ENCODE data around the gene CCNQ. TPM values are rescaled to one million over a fixed set of nuclear protein-coding genes. Genes with fewer than 3 reads are reported as not detected.

The CCNQ gene
- total and polyA plus RNA-seq, 3 donors from 2014 or later, result 19.6 to 27.6 (median 26.9) TPM

DNA sequence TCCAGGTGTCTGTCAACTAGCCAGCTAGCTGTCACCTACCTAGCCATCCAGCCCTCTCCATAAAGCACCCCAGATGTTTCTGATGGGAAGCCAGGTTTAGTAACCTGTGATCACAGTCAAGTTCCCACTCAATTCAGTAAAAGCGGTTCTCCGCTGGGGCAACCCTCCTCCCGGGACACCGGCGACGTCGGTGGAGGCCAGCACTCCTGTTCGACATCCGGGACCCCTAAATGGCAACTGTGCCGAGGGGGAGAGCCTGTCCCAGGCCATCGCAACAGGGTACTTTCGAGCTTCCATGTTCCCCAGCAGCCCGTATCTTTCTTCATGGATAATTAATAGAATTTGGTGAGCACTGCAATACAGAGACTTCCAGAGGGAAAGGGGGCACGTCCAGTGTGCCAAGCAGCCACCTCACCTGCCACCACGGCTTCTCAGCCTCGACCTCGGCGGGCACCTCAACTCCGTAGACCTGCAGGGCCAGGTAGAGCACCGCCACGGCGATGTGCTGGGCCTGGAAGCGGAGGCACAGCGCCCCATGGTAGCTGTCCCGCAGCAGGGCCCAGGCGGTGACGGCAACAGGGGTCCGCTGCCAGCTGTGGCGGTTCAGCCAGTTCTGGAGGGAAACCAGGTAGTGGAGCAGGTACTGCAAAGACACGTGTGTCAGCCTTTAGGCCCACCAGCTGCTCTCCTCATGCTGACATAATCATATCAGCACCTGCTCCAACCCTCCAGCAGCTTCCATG is 6.7 kb downstream of the CCNQ start:
- TF ChIP-seq, protein P1, sequence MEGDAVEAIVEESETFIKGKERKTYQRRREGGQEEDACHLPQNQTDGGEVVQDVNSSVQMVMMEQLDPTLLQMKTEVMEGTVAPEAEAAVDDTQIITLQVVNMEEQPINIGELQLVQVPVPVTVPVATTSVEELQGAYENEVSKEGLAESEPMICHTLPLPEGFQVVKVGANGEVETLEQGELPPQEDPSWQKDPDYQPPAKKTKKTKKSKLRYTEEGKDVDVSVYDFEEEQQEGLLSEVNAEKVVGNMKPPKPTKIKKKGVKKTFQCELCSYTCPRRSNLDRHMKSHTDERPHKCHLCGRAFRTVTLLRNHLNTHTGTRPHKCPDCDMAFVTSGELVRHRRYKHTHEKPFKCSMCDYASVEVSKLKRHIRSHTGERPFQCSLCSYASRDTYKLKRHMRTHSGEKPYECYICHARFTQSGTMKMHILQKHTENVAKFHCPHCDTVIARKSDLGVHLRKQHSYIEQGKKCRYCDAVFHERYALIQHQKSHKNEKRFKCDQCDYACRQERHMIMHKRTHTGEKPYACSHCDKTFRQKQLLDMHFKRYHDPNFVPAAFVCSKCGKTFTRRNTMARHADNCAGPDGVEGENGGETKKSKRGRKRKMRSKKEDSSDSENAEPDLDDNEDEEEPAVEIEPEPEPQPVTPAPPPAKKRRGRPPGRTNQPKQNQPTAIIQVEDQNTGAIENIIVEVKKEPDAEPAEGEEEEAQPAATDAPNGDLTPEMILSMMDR (IDR thresholded peaks at IDR 0.05), result no peak
- Histone ChIP-seq H3K27me3 (no peaks in the 10 kb centered on the region), H3K36me3 (ENCODE audit: low read depth, missing control alignments) (no peaks in the 10 kb centered on the region), H3K9me3 (no peaks in the 10 kb centered on the region), H3K4me3 (no peak overlapping the region), H3K4me1 (no peaks in the 10 kb centered on the region), H3K27ac (no peak overlapping the region)
- DNase-seq, result no peak
- intact Hi-C loops (cut with DNase I; ENCODE audit: low total_unique reads), result no loop called here
- 96% methylated on average over 30 of the region's 30 CpGs; no CpG with 5 or more reads in 1 of the 2 donors for WGBS, 2 donors

DNA sequence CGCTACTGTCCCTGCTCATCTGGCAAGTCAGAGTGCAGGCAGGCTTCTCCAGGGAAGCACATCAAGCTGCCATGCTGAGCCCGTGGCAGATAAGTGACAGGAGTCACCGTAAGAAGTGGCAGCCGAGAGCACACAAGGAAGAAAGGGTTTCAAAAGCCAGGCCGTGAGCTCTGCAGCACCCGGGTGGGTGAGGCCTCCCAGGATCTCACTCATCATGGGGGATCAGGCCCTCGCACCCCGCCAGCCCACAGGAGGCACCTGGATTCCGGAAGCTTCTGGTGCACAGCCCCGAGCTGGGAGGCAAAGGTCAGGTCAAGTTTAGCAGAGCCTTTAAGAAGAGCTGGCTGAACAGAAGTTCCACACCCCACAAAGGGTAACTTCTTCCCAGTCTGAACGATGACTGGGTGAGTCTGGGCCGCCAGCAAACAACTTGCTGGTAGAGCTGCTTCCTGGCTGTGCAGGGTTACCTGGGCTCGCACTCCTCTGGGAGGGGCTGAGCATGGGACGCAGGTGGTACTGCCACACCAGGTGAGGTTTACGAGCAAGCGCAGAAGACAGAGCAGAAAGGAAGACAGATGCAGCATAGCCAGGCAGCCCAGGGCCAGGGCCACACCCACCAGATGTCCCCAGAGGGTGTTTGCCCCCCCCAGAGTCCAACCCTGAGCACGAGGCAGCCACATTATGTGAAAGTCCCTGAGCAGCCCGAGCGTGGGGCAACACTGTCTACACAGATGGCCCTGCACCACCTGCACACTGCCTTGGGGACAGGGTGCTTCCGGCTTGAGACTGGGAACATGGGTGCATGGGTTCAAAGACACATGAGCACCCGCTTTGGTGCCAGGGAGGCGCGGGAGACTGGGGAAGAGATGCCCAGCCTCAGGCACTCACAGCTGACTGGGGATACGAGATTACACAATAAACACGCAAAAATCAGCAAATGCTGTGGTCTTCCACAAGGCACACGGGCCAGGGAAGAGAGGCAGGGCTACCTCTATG is 7.7 kb downstream of the CCNQ start:
- Histone ChIP-seq H3K27me3 (no peaks in the 10 kb centered on the region), H3K36me3 (ENCODE audit: low read depth, missing control alignments) (no peaks in the 10 kb centered on the region), H3K4me1 (no peaks in the 10 kb centered on the region), H3K4me3 (no peak overlapping the region), H3K27ac (no peak overlapping the region), H3K9me3 (no peaks in the 10 kb centered on the region)
- TF ChIP-seq, protein P1 (IDR thresholded peaks at IDR 0.05), result no peak
- TF ChIP-seq POLR2A (IDR thresholded peaks at IDR 0.05), result no peak
- DNase-seq, result no peak
- 85 to 93% methylated on average over 5 to 24 of the region's 26 CpGs for WGBS, 2 donors
- intact Hi-C loops (cut with DNase I; ENCODE audit: low total_unique reads), result no loop called here

DNA sequence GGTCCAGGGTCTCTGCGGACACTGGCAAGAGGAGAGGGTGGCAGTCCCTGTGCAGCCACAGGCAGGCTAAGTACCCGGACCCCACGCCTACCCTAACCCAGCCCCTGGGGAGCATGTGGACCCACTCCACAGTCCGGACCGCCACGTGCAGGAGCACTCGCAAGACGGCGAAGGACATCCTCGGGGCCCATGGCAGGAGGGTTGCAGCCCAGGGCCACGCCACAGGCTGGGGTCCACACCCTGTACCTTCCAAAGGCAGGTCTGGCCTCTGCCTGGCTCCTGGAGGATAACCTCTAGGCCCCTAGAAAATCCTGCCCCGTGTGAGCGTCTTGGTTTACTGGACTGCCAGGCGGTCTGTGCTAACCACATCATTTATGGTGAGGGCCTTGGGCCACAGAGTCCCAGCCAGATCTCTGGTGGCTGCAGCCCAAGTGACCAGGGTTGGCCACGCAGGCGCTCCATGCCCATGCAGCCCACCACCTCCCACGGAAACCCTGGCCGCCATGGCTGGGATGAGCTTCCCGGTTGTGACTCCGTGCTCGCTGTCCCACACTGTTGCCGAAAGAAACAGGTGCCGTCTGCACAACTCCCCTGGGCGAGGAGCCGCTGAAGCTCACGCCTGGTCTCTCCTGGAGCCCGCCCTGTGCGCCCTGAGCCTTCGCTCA is 10.0 kb downstream of the CCNQ start:
- H3K36me3 ChIP-seq (ENCODE audit: low read depth, missing control alignments), result no peaks in the 10 kb centered on the region
- intact Hi-C loops (cut with DNase I; ENCODE audit: low total_unique reads), result no loop called here

DNA sequence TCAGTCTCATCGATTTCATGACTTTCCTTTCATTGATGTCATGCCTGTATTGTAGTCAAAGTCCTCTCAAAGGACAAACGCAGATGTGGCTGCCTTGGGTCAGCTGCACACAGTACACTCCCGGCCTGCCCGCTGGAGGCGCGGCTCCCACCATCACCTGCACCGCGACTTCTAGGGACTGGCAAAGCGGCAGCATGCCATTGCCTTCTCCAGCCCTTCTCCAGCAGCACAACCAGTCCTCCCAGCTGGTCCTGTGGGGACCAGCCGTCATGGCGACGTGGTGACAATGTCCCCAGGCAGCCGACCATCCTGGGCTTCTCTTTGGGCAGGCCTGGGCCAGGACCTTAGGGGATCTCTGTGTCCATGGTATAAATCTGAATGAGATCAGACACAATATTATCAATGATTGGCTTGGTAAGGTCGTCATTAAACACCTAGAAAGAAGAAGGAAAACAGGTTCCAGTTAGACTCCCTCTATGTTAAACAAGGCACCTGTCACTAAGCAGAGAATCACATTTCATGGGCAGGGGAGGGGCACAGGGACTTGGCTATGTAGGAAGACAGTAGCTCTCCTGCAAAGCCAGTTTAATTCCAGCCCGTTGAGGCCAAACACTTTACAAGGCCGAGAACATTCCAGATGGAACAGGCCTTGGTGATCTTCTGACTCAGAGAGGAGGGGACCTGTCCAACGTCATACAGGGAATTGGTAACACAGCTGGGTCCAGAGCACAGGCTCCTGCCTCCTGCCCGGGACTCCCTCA is 10.7 kb downstream of the CCNQ start:
- TF ChIP-seq, protein P1 (IDR thresholded peaks at IDR 0.05), result no peak
- no peak for TF ChIP-seq POLR2A (IDR thresholded peaks at IDR 0.05)

More for the DNA sequence above, 10.0 kb downstream of the CCNQ start:
- H3K9me3 ChIP-seq, result no peaks in the 10 kb centered on the region
- no peak for TF ChIP-seq POLR2A (IDR thresholded peaks at IDR 0.05)
- TF ChIP-seq, protein P1 (IDR thresholded peaks at IDR 0.05), result no peak
- H3K4me3 ChIP-seq, result no peak overlapping the region
- WGBS, 2 donors, result 95% methylated on average over 13 of the region's 29 CpGs; no CpG with 5 or more reads in 1 of the 2 donors
- no peaks in the 10 kb centered on the region for H3K27me3 ChIP-seq
- H3K4me1 ChIP-seq, result no peaks in the 10 kb centered on the region
- H3K27ac ChIP-seq, result no peak overlapping the region
- DNase-seq, result no peak

More for the DNA sequence above, 10.7 kb downstream of the CCNQ start:
- H3K4me3 ChIP-seq, result no peak overlapping the region
- DNase-seq, result no peak
- H3K27ac ChIP-seq, result no peak overlapping the region
- H3K36me3 ChIP-seq (ENCODE audit: low read depth, missing control alignments), result no peaks in the 10 kb centered on the region
- intact Hi-C loops (cut with DNase I; ENCODE audit: low total_unique reads), result no loop called here
- no peaks in the 10 kb centered on the region for H3K4me1 ChIP-seq
- no peaks in the 10 kb centered on the region for H3K9me3 ChIP-seq
- no peaks in the 10 kb centered on the region for H3K27me3 ChIP-seq
- 72 to 95% methylated on average over 4 to 16 of the region's 18 CpGs for WGBS, 2 donors

All from testis (tissue), 3 donors.